ENCODE data around the gene SDF2.

The SDF2 gene

GRCh38 chr17:28598799-28599310 lies 62.9 kb downstream of the SDF2 start, which contains the start of gene SPAG5:
SPAG5 (minus strand) TSS chr17:28599025; CDS start chr17:28598946, 79 bp downstream.
- H3K9me3 ChIP-seq (ENCODE audit: low read length): no peaks in the 10 kb centered on the region
- H3K36me3 ChIP-seq (ENCODE audit: insufficient read depth, low read length): no peaks in the 10 kb centered on the region
- peak within 1 kb of the TSS; percentile 63 to 69 for H3K4me3 ChIP-seq (ENCODE audit: low read depth in 1 of 2, low read length in 2 of 2)
- H3K9ac ChIP-seq (ENCODE audit: low read length): peak within 1 kb of the TSS; percentile 49
- peaks cover 8% of the 10 kb centered on the region for H3K4me1 ChIP-seq (ENCODE audit: insufficient read depth, low read length)
- H3K27ac ChIP-seq (ENCODE audit: low read depth, low read length): peak within 1 kb of the TSS; percentile 89
- no peaks in the 10 kb centered on the region for H3K27me3 ChIP-seq (ENCODE audit: control insufficient read depth in 1 of 2, insufficient read depth in 2 of 2, low read length in 2 of 2)

GRCh38 chr17:28598389-28598788 lies 63.3 kb downstream of the SDF2 start:
- H3K27ac ChIP-seq (ENCODE audit: low read depth, low read length): no peak overlapping the region
- H3K9me3 ChIP-seq (ENCODE audit: low read length): no peaks in the 10 kb centered on the region
- H3K27me3 ChIP-seq (ENCODE audit: control insufficient read depth in 1 of 2, insufficient read depth in 2 of 2, low read length in 2 of 2): no peaks in the 10 kb centered on the region
- peak overlapping the region; percentile 63 to 69 for H3K4me3 ChIP-seq (ENCODE audit: low read depth in 1 of 2, low read length in 2 of 2)
- H3K36me3 ChIP-seq (ENCODE audit: insufficient read depth, low read length): no peaks in the 10 kb centered on the region
- H3K4me1 ChIP-seq (ENCODE audit: insufficient read depth, low read length): peaks cover 8% of the 10 kb centered on the region
- H3K9ac ChIP-seq (ENCODE audit: low read length): no peak overlapping the region

Data from muscle layer of colon (tissue), 2 donors.